DOHH2 (cell line): ENCODE measurements around the gene RNF148.

Source experiments
- CTCF ChIP-seq: fragments of 200-600 bp; sonication (generic); IDR thresholded peaks from one replicate; pipeline ENCODE4 v1.5.1; 2014; ENCODE audit warnings: antibody characterized with exemption, mild to moderate bottlenecking, low read depth, low read length; ENCODE audit not compliant: poor library complexity, severe bottlenecking
- EZH2phosphoT487 ChIP-seq: fragments of 200-600 bp; sonication (generic); IDR thresholded peaks from 2 replicates; pipeline ENCODE4 v1.6.1; 2017; ENCODE audit warnings: borderline replicate concordance, mild to moderate bottlenecking, antibody characterized with exemption, low read length, moderate library complexity, mixed read lengths

GRCh38 chr7:122682815-122683550 is 19.7 kb downstream of the RNF148 start:
- TF ChIP-seq CTCF (no peak), EZH2phosphoT487 (no peak)
